Activated effector memory CD4-positive, alpha-beta T cell treated with Interleukin-2 at 50 U/mL for 16 hours (primary cell): Measurements from ENCODE around the gene CAP1.
"Not testable (repeated sequence)": the region's sequence is repeated elsewhere in the genome, so short reads cannot be mapped to it uniquely, and the experiment has no call there.

Experiments
- DNase-seq: peaks from one replicate; pipeline ENCODE4 v3.0.0-alpha.2; 2020

CAP1 gene

DNA sequence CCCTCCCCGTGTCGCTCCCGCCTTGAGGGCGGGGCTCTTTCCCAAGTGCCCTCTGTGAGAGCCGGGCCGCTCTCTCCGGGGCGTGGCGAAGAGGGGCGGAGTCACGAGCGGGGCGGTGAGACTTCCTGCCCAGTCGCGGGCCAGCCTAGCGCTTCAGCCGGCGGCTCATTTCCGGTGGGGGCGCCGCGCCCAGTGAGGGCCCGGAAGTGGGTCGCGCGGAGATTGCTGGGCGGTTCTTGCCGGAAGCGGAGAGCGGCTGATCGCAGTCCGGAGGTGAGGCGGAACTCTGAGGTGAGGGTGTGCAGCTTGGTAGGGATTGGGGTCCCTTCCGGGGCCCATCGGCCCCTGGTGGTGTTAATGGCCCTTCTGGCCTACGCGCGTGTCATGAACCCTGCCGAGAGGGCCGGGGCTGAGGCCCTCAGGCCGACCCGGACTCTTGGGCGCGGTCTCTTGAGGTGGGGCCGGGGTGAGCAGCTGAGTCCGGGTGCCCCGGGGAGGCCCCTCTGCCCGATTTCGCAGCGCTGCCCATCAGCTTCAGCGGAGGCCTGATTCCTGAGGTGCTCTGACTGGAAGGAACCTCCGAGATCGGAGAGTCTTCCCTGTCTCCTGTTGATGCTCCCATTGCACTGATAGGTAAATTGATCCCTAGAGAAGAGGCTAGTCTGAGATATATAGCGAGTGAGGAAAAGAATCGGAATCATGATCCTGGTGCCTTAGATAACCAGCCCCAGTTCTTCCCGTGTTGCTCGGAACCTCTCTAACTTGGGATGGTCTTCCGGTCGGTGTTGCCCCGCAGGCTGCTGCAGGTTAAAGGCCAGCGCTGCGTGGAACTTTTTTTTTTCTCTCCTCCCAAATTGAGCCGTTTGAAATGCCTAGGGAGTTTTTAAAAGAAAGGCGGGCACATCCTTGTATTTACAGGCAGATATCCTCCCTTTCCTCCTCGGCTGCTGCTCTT, at the start of gene CAP1:
CAP1 (plus strand) TSS at position 219 of the 955 bp plus-strand sequence. CDS start 18,618 bp downstream, outside the sequence.
- DNase-seq, result peak; percentile 100

DNA sequence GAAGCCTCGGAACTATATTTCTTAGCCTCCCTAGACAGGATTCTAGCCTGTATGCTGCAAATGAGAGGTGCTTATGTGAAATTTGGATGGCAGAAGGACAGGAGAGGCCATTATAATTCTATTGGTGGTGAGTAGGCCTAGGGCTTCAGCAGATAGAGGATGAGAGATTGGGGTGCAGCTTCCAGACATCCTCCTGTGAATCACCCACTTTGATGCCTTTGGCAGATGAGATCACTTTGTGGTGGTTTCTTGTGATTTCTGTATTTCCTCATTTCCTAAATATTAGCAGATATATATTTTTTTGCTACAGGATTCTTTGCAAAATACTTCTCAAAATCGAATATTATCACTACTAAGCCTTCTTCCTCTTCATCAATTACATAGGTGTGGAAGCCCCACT, 48.3 kb upstream of the CAP1 start:
- DNase-seq, result no peak

DNA sequence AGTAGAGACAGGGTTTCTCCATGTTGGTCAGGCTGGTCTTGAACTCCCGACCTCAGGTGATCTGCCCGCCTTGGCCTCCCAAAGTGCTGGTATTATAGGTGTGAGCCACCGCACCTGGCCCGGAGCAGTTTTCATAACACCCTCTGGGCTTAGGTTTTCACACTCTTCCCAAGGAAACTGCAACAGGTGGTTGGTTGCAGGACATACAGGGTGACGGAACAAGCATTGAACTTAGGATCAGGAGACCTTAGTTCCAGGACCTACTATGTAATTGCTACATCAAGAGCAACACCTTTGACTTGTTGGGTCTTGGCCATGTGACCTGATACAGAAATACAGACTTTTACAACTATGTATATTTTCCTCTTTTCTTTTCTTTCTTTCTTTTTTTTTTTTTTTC, 47.6 kb upstream of the CAP1 start:
- DNase-seq, result no peak

- DNase-seq, result no peak
Measured at GRCh38 chr1:39995973-39996393, 44.5 kb upstream of the CAP1 start.

GRCh38 chr1:39996396-39997004, 44.0 kb upstream of the CAP1 start:
- no peak for DNase-seq

GRCh38 chr1:40001456-40001855, 39.1 kb upstream of the CAP1 start:
- DNase-seq, result no peak

DNA sequence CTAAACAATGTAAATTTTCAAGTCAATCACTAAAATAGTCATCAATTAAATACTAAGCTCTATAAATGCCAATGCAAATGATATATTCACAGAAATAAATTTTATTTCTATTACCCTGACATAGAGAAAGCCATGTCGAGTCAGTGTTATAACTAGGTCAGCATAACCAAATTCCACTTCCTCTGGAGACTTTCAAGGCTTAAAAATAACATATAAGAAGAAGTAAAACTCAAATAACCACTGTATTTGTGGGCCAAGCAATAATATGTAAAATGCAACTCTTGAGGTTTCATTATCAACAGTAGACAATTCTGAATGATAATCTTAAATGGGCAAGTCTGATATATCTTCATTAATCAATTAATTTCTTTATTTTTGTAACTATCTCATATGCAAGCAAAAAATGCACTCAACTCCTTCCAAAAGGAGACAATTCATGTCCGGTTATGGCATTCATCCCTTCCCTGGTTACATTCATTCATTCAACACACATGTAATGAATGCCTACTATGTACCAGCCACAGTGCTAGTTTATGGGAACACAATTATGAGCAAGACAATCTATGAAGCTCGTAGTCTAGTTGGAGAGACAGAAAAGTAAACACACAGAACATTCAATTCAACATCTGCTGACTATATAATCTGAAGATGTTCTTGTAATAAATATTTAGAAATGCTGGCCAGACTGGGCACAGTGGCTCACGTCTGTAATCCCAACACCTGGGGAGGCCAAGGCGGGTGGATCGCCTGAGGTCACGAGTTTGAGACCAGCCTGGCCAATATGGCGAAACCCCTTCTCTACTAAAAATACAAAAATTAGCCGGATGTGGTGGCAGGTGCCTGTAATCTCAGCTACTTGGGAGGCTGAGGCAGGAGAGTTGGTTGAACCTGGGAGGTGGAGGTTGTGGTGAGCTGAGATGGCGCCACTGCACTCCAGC, 37.1 kb upstream of the CAP1 start:
- DNase-seq, result no peak

- no peak for DNase-seq
Measured at GRCh38 chr1:40004857-40005256, 35.7 kb upstream of the CAP1 start.

GRCh38 chr1:40007481-40008034, 33.0 kb upstream of the CAP1 start:
- not testable (repeated sequence) for DNase-seq

DNA sequence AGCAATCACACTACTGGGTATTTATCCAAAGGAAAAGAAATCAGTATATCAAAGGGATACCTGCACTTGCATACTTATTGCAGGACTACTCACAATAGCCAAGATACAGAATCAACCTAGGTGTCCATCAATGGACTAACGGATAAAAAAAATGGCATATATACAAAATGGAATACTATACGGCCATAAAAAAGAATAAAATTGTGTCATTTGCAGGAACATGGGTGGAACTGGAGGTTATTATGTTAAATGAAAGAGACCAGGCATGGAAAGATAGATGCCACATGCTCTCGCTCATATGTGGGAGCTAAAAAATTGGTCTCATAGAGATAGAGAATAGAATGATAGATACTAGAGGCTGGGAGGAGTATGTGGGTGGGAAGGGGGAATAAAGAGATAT, 29.3 kb upstream of the CAP1 start:
- no peak for DNase-seq

- DNase-seq, result no peak
Measured at GRCh38 chr1:40014253-40014706, 26.2 kb upstream of the CAP1 start.

- DNase-seq, result no peak
Measured at GRCh38 chr1:40014812-40015594, 25.5 kb upstream of the CAP1 start.

DNA sequence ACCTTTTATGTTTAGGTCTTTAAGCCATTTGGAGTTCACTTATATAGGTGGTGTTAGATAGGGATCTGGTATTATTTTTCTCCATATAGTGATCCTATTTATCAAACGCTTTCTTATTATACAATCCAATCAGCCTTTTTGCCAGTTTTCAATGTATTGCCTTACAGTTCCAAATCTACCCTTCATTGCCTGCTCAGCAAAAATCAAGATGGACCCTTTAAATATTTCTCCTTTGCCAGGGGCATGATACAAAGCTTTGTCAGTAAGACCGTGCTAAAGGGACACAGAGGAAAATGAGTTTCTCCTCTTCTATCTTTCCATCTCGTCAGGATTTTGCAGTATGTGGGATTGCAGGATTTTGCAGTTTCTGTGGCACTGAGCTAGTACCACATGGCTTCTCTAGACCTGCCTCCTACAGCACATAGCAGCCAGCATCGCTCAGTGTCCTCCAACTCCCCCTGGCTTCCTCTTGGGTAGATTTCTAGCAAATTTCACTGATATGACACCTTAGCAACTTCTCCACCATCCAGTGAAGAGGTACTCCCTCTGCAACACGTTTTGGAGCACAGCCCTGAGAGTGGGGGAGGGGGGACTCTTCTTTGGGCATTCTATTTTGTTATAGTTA, 22.5 kb upstream of the CAP1 start:
- DNase-seq, result no peak

DNA sequence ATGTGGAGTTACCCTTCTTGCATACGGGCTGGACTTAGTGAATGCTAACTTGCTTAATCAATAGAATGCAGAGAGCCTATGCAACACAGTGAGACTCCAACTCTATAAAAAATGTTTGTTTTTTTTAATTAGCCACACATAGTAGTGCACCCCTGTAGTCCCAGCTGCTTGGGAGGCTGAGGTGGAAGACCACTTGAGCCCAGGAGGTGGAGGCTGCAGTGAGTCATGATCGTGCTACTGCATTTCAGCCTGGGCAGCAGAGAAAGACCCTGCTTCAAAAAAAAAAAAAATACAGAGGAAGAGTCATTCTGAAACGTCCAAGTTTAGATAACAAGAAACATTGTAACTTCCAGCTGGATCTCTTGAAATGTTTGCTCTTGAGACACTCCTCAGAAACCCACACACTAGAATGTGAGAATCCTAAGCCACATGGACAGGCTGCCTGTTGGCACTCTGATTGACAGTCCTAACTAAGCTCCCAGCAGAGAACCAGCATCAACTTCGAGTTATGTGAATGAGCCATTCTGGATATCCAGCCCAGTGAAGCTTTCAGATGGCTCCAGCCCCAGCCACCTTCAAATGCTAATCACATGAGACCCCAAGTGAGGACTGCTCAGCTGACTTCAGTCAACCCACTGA, 20.0 kb upstream of the CAP1 start:
- no peak for DNase-seq

DNA sequence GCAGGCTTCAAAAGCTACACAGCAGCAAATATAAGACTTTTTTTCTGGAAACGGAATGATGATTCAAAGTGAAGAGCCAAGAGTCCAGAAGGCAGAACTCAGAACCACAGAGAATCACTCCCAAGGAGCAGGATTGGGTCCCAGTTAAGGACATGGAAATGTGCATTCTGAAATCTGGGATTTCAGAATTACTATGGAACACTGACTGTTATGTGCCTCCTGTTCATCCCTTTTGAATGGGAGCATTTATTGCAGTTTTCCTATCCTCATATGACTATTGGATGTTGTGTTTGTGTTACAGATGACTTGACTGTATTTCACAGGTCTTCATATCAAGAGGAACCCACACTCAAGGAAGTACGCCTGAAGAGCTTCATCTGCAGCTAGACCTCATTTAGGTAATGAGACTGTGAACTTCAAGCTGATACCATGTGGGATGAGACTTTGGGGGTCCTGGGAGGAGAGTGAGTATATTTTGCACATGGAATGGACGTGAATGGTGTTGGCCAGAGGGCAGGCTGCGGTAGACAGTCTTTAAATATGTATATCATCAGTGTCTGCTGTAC, 17.1 kb upstream of the CAP1 start:
- DNase-seq, result no peak

DNA sequence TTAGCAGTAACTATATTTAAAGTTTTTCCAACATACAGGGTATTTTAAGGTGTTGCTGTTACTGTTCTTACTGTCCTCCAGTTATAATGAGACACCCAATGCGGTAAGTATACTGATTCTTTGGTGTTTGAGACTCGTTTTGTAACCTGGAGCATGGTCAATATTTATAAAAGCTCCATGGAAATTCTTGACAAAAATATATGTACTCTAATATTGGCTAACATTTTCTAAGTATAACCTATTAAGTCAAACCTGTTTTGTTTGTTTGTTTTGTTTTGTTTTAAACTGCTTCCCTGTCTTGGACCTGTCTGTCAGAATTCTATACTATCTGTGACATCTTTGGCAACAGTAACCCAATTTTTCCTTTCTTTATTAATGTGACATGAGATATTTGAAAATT, 15.9 kb upstream of the CAP1 start:
- DNase-seq, result no peak

- no peak for DNase-seq
Measured at GRCh38 chr1:40027647-40028046, 12.9 kb upstream of the CAP1 start.

- DNase-seq, result no peak
Measured at GRCh38 chr1:40029608-40030007, 10.9 kb upstream of the CAP1 start.

GRCh38 chr1:40030528-40031135, 9.9 kb upstream of the CAP1 start:
- DNase-seq, result no peak
